Stimulated activated CD4-positive, alpha-beta T cell treated with anti-CD3 and anti-CD28 coated beads, Interleukin-2, amount 100 ng/mL, for 4 hours (primary cell): ENCODE data around the gene WDR18.

Experiments used
- DNase-seq: peaks from one replicate; pipeline ENCODE4 v3.0.0-alpha.2; 2020; ENCODE audit warnings: low read depth

WDR18 gene

DNA sequence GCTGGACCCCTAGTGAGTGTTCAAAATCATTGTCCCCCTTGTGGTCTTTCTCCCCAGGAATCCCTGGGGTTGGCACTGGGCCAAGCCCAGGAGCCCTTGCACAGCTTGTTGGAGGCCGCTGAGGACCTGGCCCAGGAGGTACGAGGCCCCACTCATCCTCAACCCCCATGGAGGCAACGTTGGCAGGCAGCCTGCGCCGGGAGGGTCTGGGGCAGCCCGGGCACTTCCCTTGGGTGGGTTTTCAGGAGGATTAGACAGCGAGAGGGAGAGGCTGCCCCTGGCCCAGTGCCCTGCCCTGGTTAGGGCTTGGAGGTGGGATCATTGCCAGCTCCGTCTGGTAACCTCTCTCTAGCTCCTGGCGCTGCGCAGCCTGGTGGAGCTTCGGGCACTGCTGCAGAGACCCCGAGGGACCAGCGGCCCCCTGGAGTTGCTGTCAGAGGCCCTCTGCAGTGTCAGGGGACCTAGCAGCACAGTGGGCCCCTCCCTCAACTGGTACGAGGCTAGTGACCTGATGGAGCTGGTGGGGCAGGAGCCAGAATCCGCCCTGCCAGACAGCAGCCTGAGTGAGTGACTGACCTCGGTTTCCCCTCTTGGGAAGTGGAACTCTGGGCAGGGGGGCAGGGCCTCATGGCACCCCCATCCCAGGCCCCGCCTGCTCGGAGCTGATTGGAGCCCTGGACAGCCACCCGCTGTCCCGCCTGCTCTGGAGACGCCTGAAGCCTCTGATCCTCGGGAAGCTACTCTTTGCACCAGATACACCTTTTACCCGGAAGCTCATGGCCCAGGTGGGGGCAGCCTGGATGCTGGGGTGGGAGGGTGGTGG lies 58.8 kb downstream of the WDR18 start:
- DNase-seq = no peak
